SK-N-SH treated with all-trans-retinoic acid at 6 μM for 48 hours (cell line): ENCODE data around the gene SCN9A.

Source experiments
- ATAC-seq: fragments of 200-7000 bp; cut with Tn5 transposase; 3 replicates; pipeline ENCODE4 v1.9.1; 2020; ENCODE audit warnings: mild to moderate bottlenecking, moderate library complexity
- ARNTL ChIP-seq: fragments of 450-650 bp; formaldehyde crosslinking; IDR thresholded peaks from 2 replicates; pipeline ENCODE4 v1.5.0; 2020; ENCODE audit warnings: low read depth, mild to moderate bottlenecking, moderate library complexity, borderline replicate concordance
- BACH2 ChIP-seq: fragments of 250-450 bp; sonication (Bioruptor Pico); IDR thresholded peaks from 2 replicates; pipeline ENCODE4 v1.9.0; 2021; ENCODE audit warnings: mild to moderate bottlenecking, borderline replicate concordance
- CREB5 ChIP-seq: fragments of 250-450 bp; sonication (Bioruptor Pico); IDR thresholded peaks from 2 replicates; pipeline ENCODE4 v1.5.1; 2020; ENCODE audit warnings: low read depth, mild to moderate bottlenecking, moderate library complexity
- CSDC2 ChIP-seq: fragments of 250-450 bp; sonication (Bioruptor Pico); IDR thresholded peaks from 2 replicates; pipeline ENCODE4 v1.5.0; 2020; ENCODE audit warnings: mild to moderate bottlenecking, moderate library complexity
- ESRRG ChIP-seq: fragments of 250-450 bp; sonication (Bioruptor Pico); IDR thresholded peaks from 2 replicates; pipeline ENCODE4 v1.6.1; 2021; ENCODE audit warnings: mild to moderate bottlenecking
- GLIS3 ChIP-seq: fragments of 250-450 bp; sonication (Bioruptor Pico); IDR thresholded peaks from 2 replicates; pipeline ENCODE4 v1.5.0; 2020; ENCODE audit warnings: mild to moderate bottlenecking, moderate library complexity
- ISL1 ChIP-seq: fragments of 250-450 bp; sonication (Bioruptor Pico); IDR thresholded peaks from 2 replicates; pipeline ENCODE4 v2.1.2; 2022; ENCODE audit warnings: mild to moderate bottlenecking, moderate library complexity
- OSR1 ChIP-seq: fragments of 250-450 bp; sonication (Bioruptor Pico); IDR thresholded peaks from 2 replicates; pipeline ENCODE4 v1.8.0; 2022; ENCODE audit warnings: moderate library complexity, mild to moderate bottlenecking, inconsistent platforms
- PATZ1 ChIP-seq: fragments of 250-450 bp; sonication (Bioruptor Pico); IDR thresholded peaks from 2 replicates; pipeline ENCODE4 v1.8.0; 2020; ENCODE audit warnings: mild to moderate bottlenecking, moderate library complexity, borderline replicate concordance
- POU6F1 ChIP-seq: fragments of 250-450 bp; sonication (Bioruptor Pico); IDR thresholded peaks from 2 replicates; pipeline ENCODE4 v1.8.0; 2021; ENCODE audit warnings: low read depth, mild to moderate bottlenecking, moderate library complexity, borderline replicate concordance
- PPARA ChIP-seq: fragments of 250-450 bp; sonication (Bioruptor Pico); IDR thresholded peaks from 2 replicates; pipeline ENCODE4 v1.5.0; 2020; ENCODE audit warnings: mild to moderate bottlenecking, borderline replicate concordance
- RARB ChIP-seq: fragments of 250-450 bp; sonication (Bioruptor Pico); IDR thresholded peaks from 2 replicates; pipeline ENCODE4 v1.8.0; 2021; ENCODE audit warnings: mild to moderate bottlenecking, moderate library complexity
- TCF4 ChIP-seq: fragments of 250-450 bp; sonication (Bioruptor Pico); IDR thresholded peaks from 2 replicates; pipeline ENCODE4 v1.8.0; 2021; ENCODE audit warnings: mild to moderate bottlenecking, moderate library complexity, borderline replicate concordance
- TOX ChIP-seq: fragments of 250-450 bp; sonication (Bioruptor Pico); IDR thresholded peaks from 2 replicates; pipeline ENCODE4 v1.8.0; 2021; ENCODE audit warnings: mild to moderate bottlenecking, moderate library complexity, borderline replicate concordance
- ZC3H10 ChIP-seq: fragments of 250-450 bp; sonication (Bioruptor Pico); IDR thresholded peaks from 2 replicates; pipeline ENCODE4 v1.5.1; 2021; ENCODE audit warnings: mild to moderate bottlenecking, moderate library complexity
- ZFP3 ChIP-seq: fragments of 250-450 bp; sonication (Bioruptor Pico); IDR thresholded peaks from 2 replicates; pipeline ENCODE4 v1.5.0; 2020; ENCODE audit warnings: mild to moderate bottlenecking, moderate library complexity
- ZFP30 ChIP-seq: fragments of 450-650 bp; formaldehyde crosslinking; IDR thresholded peaks from 2 replicates; pipeline ENCODE4 v1.5.0; 2022; ENCODE audit warnings: mild to moderate bottlenecking, moderate library complexity
- ZNF565 ChIP-seq: fragments of 450-650 bp; formaldehyde crosslinking; conservative IDR thresholded peaks from 2 replicates; pipeline ENCODE4 v1.5.0; 2020; ENCODE audit warnings: low read depth, mild to moderate bottlenecking, moderate library complexity
- ZNF70 ChIP-seq: fragments of 450-650 bp; formaldehyde crosslinking; IDR thresholded peaks from 2 replicates; pipeline ENCODE4 v1.5.0; 2020; ENCODE audit warnings: mild to moderate bottlenecking, moderate library complexity
- ZNF8 ChIP-seq: fragments of 450-650 bp; formaldehyde crosslinking; IDR thresholded peaks from 2 replicates; pipeline ENCODE4 v1.5.0; 2020; ENCODE audit warnings: mild to moderate bottlenecking, moderate library complexity
- TF ChIP-seq, protein P1 (sequence below): fragments of 250-450 bp; sonication (Bioruptor Pico); IDR thresholded peaks from 2 replicates; pipeline ENCODE4 v1.5.0; 2020; ENCODE audit warnings: mild to moderate bottlenecking, moderate library complexity

The SCN9A gene

GRCh38 chr2:166152064-166152463 is 223.7 kb downstream of the SCN9A start:
- no peak for ATAC-seq

GRCh38 chr2:166148500-166149400 is 227.0 kb downstream of the SCN9A start:
- no peak for ATAC-seq
- TF ChIP-seq BACH2 (CRISPR knock-in tag) (no peak), ZC3H10 (CRISPR knock-in tag) (no peak), OSR1 (CRISPR knock-in tag) (no peak), RARB (CRISPR knock-in tag) (no peak), CSDC2 (CRISPR knock-in tag) (no peak), CREB5 (CRISPR knock-in tag) (no peak), PATZ1 (CRISPR knock-in tag) (no peak), ZNF8 (CRISPR knock-in tag) (no peak), GLIS3 (CRISPR knock-in tag) (no peak), ISL1 (no peak), ZFP30 (CRISPR knock-in tag) (no peak), ZNF565 (CRISPR knock-in tag) (no peak)
- TF ChIP-seq, protein P1, sequence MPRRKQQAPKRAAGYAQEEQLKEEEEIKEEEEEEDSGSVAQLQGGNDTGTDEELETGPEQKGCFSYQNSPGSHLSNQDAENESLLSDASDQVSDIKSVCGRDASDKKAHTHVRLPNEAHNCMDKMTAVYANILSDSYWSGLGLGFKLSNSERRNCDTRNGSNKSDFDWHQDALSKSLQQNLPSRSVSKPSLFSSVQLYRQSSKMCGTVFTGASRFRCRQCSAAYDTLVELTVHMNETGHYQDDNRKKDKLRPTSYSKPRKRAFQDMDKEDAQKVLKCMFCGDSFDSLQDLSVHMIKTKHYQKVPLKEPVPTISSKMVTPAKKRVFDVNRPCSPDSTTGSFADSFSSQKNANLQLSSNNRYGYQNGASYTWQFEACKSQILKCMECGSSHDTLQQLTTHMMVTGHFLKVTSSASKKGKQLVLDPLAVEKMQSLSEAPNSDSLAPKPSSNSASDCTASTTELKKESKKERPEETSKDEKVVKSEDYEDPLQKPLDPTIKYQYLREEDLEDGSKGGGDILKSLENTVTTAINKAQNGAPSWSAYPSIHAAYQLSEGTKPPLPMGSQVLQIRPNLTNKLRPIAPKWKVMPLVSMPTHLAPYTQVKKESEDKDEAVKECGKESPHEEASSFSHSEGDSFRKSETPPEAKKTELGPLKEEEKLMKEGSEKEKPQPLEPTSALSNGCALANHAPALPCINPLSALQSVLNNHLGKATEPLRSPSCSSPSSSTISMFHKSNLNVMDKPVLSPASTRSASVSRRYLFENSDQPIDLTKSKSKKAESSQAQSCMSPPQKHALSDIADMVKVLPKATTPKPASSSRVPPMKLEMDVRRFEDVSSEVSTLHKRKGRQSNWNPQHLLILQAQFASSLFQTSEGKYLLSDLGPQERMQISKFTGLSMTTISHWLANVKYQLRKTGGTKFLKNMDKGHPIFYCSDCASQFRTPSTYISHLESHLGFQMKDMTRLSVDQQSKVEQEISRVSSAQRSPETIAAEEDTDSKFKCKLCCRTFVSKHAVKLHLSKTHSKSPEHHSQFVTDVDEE (CRISPR knock-in tag), result no peak

More at GRCh38 chr2:166152064-166152463, 223.7 kb downstream of the SCN9A start:
- TF ChIP-seq PPARA (CRISPR knock-in tag) (no peak), ESRRG (CRISPR knock-in tag) (no peak), TOX (CRISPR knock-in tag) (no peak), POU6F1 (CRISPR knock-in tag) (no peak), CSDC2 (CRISPR knock-in tag) (no peak), BACH2 (CRISPR knock-in tag) (no peak), ZNF70 (no peak), ZC3H10 (CRISPR knock-in tag) (no peak), PATZ1 (CRISPR knock-in tag) (no peak), OSR1 (CRISPR knock-in tag) (no peak), ZFP3 (no peak), TCF4 (CRISPR knock-in tag) (no peak), ARNTL (CRISPR knock-in tag) (no peak), GLIS3 (CRISPR knock-in tag) (no peak), ZFP30 (CRISPR knock-in tag) (no peak), ZNF8 (CRISPR knock-in tag) (no peak)
- TF ChIP-seq, protein P1 (CRISPR knock-in tag), result no peak
